PC-3 (cell line): ENCODE measurements around the gene PILRA. TPM values are rescaled to one million over a fixed set of nuclear protein-coding genes. Genes with fewer than 3 reads are reported as not detected.
"Not testable (repeated sequence)": the region's sequence is repeated elsewhere in the genome, so short reads cannot be mapped to it uniquely, and the experiment has no call there.

Experiments
- ATAC-seq: fragments of 200-7000 bp; cut with Tn5 transposase; 2 replicates; pipeline ENCODE4 v1.9.1; 2020; ENCODE audit warnings: mild to moderate bottlenecking, moderate library complexity
- BruUV-seq: library from RNA; stranded (reverse); fragments of 400-500 nt; replicated peaks from 2 replicates; lab custom pipeline; 2021; lab: Mats Ljungman, UMichigan
- CTCF ChIA-PET: fragments of 300-600 bp; sonication (Branson Sonifier 250); formaldehyde crosslinking; loops from one replicate; lab custom pipeline; 2022; ENCODE audit warnings: antibody characterized with exemption; lab: Charles Lee
- POLR2A ChIA-PET: fragments of 300-600 bp; sonication (Branson Sonifier 250); formaldehyde crosslinking; loops from one replicate; lab custom pipeline; 2022; ENCODE audit warnings: antibody characterized with exemption; ENCODE audit not compliant: unreplicated experiment; lab: Charles Lee
- DNase-seq: peaks from one replicate; pipeline ENCODE4 v3.0.0-alpha.2; 2015
- H2AFZ ChIP-seq: fragments of 300-600 bp; sonication (generic); 2 replicates; pipeline ENCODE4 v1.6.0; 2016; ENCODE audit warnings: antibody characterized with exemption, low read length
- H3F3A ChIP-seq: fragments of 300-600 bp; sonication (generic); one replicate; pipeline ENCODE4 v1.6.0; 2017; ENCODE audit warnings: antibody characterized with exemption, low read length, control low read depth, mild to moderate bottlenecking; ENCODE audit not compliant: unreplicated experiment
- H3K27ac ChIP-seq: fragments of 300-600 bp; sonication (generic); 2 replicates; pipeline ENCODE4 v1.5.1; 2016; ENCODE audit warnings: mild to moderate bottlenecking, low read length
- H3K27me3 ChIP-seq: fragments of 300-600 bp; sonication (generic); 2 replicates; pipeline ENCODE4 v1.6.1; 2016; ENCODE audit warnings: low read length, mixed read lengths
- H3K36me3 ChIP-seq: fragments of 300-600 bp; sonication (generic); 2 replicates; pipeline ENCODE4 v1.6.1; 2016; ENCODE audit warnings: low read depth, mixed run types, low read length, mixed read lengths
- H3K4me1 ChIP-seq: fragments of 300-600 bp; sonication (generic); 2 replicates; pipeline ENCODE4 v1.5.1; 2016; ENCODE audit warnings: low read length; ENCODE audit not compliant: insufficient read depth
- H3K4me2 ChIP-seq: fragments of 300-600 bp; sonication (generic); 2 replicates; pipeline ENCODE4 v1.6.0; 2016; ENCODE audit warnings: low read length
- H3K4me3 ChIP-seq: fragments of 300-600 bp; sonication (generic); 2 replicates; pipeline ENCODE4 v1.5.1; 2016; ENCODE audit warnings: mild to moderate bottlenecking, low read length, mixed read lengths
- H3K79me2 ChIP-seq: fragments of 300-600 bp; sonication (generic); 2 replicates; pipeline ENCODE4 v1.6.1; 2017; ENCODE audit warnings: low read length, mixed read lengths
- H3K9ac ChIP-seq: fragments of 300-600 bp; sonication (generic); 2 replicates; pipeline ENCODE4 v1.6.0; 2016; ENCODE audit warnings: mild to moderate bottlenecking, low read length
- H3K9me2 ChIP-seq: fragments of 300-600 bp; sonication (generic); replicated peaks from 2 replicates; pipeline ENCODE4 v1.6.1; 2016; ENCODE audit warnings: mixed run types, low read length, mixed read lengths
- H3K9me3 ChIP-seq: fragments of 300-600 bp; sonication (generic); 2 replicates; pipeline ENCODE4 v1.6.1; 2016; ENCODE audit warnings: low read length, mixed read lengths
- H4K20me1 ChIP-seq: fragments of 300-600 bp; sonication (generic); 2 replicates; pipeline ENCODE4 v1.6.1; 2016; ENCODE audit warnings: low read length, mixed read lengths
- EZH2 ChIP-seq: fragments of 300-600 bp; sonication (generic); IDR thresholded peaks from one replicate; pipeline ENCODE4 v1.6.1; 2017; ENCODE audit warnings: antibody characterized with exemption, mild to moderate bottlenecking, low read length; ENCODE audit not compliant: unreplicated experiment
- EZH2phosphoT487 ChIP-seq: fragments of 300-600 bp; sonication (generic); IDR thresholded peaks from 2 replicates; pipeline ENCODE4 v1.6.1; 2018; ENCODE audit warnings: mild to moderate bottlenecking, antibody characterized with exemption, low read length, borderline replicate concordance
- intact Hi-C: fragments of 100-400 bp; cut with micrococcal nuclease; formaldehyde crosslinking; loops from 2 replicates; pipeline ENCODE4 v1.9.0; 2023
- total RNA-seq: library from RNA; depleted of rRNA; stranded (reverse); fragments of >200 nt; gene quantifications from 2 replicates; pipeline ENCODE4 v1.2.3, GENCODE V29; 2014
- TF ChIP-seq, protein P1 (sequence below): fragments of 300-600 bp; sonication (generic); conservative IDR thresholded peaks from 2 replicates; pipeline ENCODE4 v1.5.1; 2017; ENCODE audit warnings: antibody characterized with exemption, low read depth, mild to moderate bottlenecking, low read length

The PILRA gene
- total RNA-seq, 1 experiment from 2014 or later, result 1.9 TPM

DNA sequence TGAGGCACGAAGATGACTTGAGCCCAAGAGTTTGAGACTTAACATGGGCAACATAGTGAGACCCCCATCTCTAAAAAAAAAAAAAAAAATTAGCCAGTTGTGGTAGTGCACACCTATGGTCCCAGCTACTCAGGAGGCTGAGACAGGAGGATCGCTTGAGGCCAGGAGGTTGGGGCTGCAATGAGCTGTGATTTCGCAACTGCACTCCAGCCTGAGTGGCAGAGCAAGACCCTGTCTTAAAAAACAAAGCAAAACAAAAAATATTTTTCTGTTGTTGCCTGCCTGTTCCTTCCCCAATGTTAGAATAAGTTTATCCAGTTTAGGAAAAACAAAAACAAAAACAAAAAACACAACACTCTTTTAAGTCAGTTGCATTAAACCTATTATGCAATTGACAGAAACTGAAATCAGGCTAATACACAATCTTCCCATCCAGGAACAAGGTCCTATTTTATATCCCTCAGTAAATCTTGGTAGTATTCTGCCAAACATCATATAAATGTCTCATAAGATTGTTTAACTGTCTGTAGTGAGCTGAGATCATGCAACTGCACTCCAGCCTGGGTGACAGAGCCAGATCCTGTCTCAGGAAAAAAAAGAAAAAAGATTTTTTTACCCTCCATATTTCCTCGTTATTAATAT is 4.9 kb downstream of the PILRA start:
- Histone ChIP-seq H4K20me1 (no peaks in the 10 kb centered on the region), H3K27me3 (no peaks in the 10 kb centered on the region), H3K36me3 (no peaks in the 10 kb centered on the region), H3F3A (no peaks in the 10 kb centered on the region), H3K27ac (no peak overlapping the region), H3K9me2 (no peaks in the 10 kb centered on the region), H3K4me2 (no peak overlapping the region), H3K4me1 (no peaks in the 10 kb centered on the region), H3K4me3 (no peak overlapping the region), H3K9ac (no peak overlapping the region), H3K9me3 (no peaks in the 10 kb centered on the region), H3K79me2 (no peaks in the 10 kb centered on the region), H2AFZ (no peak overlapping the region)
- POLR2A ChIA-PET, result no interaction called here
- ATAC-seq, result peak; percentile 66
- intact Hi-C loops, result no loop called here
- TF ChIP-seq, protein P1, sequence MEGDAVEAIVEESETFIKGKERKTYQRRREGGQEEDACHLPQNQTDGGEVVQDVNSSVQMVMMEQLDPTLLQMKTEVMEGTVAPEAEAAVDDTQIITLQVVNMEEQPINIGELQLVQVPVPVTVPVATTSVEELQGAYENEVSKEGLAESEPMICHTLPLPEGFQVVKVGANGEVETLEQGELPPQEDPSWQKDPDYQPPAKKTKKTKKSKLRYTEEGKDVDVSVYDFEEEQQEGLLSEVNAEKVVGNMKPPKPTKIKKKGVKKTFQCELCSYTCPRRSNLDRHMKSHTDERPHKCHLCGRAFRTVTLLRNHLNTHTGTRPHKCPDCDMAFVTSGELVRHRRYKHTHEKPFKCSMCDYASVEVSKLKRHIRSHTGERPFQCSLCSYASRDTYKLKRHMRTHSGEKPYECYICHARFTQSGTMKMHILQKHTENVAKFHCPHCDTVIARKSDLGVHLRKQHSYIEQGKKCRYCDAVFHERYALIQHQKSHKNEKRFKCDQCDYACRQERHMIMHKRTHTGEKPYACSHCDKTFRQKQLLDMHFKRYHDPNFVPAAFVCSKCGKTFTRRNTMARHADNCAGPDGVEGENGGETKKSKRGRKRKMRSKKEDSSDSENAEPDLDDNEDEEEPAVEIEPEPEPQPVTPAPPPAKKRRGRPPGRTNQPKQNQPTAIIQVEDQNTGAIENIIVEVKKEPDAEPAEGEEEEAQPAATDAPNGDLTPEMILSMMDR, result no peak
- TF ChIP-seq EZH2 (no peak), EZH2phosphoT487 (no peak)
- no TSS peak for BruUV-seq
- no peak for DNase-seq
- CTCF ChIA-PET, result interaction anchor here (0.7 kb wide), 1 partner anchor 30 kb away, joined by 5 read pairs; no protein-coding TSS in a partner anchor

DNA sequence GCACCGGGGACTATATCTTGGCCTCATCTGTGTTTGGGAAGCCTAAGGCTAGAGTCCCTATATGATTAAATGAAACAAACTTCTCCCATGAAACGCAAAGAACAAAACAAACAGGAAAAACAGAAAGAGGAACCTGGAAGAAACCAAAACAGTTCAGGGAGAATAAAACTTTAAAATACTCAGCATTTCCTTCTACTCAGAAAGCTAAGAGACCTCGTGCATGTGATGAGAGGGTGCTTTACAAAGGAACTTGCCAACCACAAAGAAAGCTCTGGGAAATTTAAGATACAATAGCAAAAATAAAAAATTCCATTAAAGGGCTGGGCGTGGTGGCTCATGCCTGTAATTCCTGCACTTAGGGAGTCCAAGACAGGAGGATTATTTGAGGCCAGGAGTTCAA is 6.9 kb downstream of the PILRA start:
- no TSS peak for BruUV-seq
- Histone ChIP-seq H3F3A (no peaks in the 10 kb centered on the region), H3K4me1 (no peaks in the 10 kb centered on the region), H3K36me3 (no peaks in the 10 kb centered on the region), H2AFZ (no peak overlapping the region), H3K79me2 (no peaks in the 10 kb centered on the region), H3K9me3 (no peaks in the 10 kb centered on the region), H3K27ac (no peak overlapping the region), H3K9me2 (no peaks in the 10 kb centered on the region), H3K9ac (no peak overlapping the region), H3K27me3 (no peaks in the 10 kb centered on the region), H3K4me3 (no peak overlapping the region), H3K4me2 (no peak overlapping the region), H4K20me1 (no peaks in the 10 kb centered on the region)
- DNase-seq (no peak), ATAC-seq (no peak)
- intact Hi-C loops, result no loop called here
- ChIA-PET POLR2A (no interaction called here), CTCF (no interaction called here)
- TF ChIP-seq EZH2phosphoT487, result no peak
- TF ChIP-seq, protein P1, result no peak
- TF ChIP-seq EZH2, result no peak

DNA sequence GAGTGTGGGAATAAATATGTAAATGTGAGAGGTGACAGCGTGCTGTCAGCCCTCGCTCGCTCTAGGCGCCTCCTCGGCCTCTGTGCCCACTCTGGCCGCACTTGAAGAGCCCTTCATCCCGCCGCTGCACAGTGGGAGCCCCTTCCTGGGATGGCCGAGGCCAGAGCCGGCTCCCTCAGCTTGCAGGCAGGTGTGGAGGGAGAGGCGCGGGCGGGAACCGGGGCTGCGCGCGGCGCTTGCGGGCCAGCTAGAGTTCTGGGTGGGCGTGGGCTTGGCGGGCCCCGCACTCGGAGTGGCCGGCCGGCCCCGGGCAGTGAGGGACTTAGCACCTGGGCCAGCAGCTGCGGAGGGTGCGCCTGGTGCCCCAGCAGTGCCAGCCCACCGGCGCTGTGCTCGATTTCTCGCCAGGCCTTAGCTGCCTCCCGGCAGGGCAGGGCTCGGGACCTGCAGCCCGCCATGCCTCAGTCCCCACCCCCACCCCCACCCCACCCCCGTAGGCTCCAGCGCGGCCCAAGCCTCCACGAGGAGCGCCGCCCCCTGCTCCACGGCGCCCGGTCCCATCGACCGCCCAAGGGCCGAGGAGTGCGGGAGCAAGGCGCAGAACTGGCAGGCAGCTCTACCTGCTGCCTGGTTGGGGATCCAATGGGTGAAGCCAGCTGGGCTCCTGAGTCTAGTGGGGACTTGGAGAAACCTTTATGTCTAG is 8.4 kb downstream of the PILRA start:
- POLR2A ChIA-PET, H4K20me1 ChIP-seq, intact Hi-C loops, H3K9ac ChIP-seq, H3K79me2 ChIP-seq, H3K27me3 ChIP-seq, CTCF ChIA-PET, H2AFZ ChIP-seq, H3K4me2 ChIP-seq, H3K36me3 ChIP-seq, DNase-seq, H3K4me3 ChIP-seq, BruUV-seq, H3K9me3 ChIP-seq, H3F3A ChIP-seq, H3K27ac ChIP-seq, H3K9me2 ChIP-seq, H3K4me1 ChIP-seq, ATAC-seq: not testable (repeated sequence)

DNA sequence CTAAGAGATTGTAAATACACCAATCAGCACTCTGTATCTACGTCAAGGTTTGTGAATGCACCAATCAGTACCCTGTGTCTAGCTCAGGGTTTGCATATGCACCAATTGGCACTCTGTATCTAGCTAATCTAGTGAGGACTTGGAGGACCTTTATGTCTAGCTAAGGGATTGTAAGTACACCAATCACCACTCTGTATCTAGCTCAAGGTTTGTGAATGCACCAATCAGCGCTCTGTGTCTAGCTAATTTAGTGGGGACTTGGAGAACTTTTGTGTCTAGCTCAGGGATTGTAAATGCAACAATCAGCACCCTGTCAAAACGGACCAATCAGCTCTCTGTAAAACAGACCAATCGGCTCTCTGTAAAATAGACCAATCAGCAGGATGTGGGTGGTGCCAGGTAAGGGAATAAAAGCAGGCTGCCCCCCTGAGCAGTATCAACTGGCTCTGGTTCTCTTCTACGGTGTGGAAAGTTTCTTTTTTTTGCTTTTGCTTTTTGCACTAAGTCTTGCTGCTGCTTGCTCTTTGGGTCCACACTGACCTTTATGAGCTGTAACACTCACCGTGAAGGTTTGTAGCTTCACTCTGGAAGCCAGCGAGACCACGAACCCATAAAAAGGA is 9.1 kb downstream of the PILRA start:
- CTCF ChIA-PET, H3F3A ChIP-seq, H3K4me1 ChIP-seq, H3K9me2 ChIP-seq, DNase-seq, H3K4me3 ChIP-seq, H4K20me1 ChIP-seq, intact Hi-C loops, H3K79me2 ChIP-seq, H2AFZ ChIP-seq, H3K9ac ChIP-seq, H3K36me3 ChIP-seq, H3K27ac ChIP-seq, ATAC-seq, POLR2A ChIA-PET, H3K9me3 ChIP-seq, H3K4me2 ChIP-seq, BruUV-seq, H3K27me3 ChIP-seq: not testable (repeated sequence)
